Activated T-cell treated with anti-CD3 and anti-CD28 coated beads for 48 hours (primary cell): ENCODE results near the gene PSG11.
"Not testable (repeated sequence)": the region's sequence is repeated elsewhere in the genome, so short reads cannot be mapped to it uniquely, and the experiment has no call there.

Experiments
- DNase-seq: peaks from one replicate; pipeline ENCODE4 v3.0.0-alpha.2; 2020; ENCODE audit warnings: low read depth

PSG11 gene

DNA sequence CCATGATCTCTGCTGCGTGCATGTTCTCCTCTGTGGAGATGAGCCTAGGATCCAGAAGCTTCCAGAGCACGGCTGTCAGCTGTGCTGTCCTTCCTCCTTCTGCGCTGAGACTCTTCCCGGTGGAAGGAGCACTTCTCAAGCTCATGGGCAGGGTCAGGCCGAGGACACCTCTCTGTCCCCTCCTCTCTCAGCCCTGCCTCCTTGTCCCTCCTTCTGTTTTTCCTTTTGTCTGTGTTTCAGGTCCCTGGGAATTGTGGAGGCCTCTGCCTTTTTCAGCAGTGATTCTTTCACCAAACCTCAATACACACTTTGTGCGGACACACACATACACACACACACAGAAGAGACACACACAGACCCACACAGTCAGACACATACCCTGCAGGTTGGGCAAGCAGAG lies at the start of gene PSG11:
PSG11 (minus strand) TSS at position 101 of the 400 bp plus-strand sequence; CDS start at position 4, 97 bp downstream.
- DNase-seq, result not testable (repeated sequence)

- not testable (repeated sequence) for DNase-seq
Measured at GRCh38 chr19:43062418-43062817, 36.1 kb upstream of the PSG11 start.

- not testable (repeated sequence) for DNase-seq
Measured at GRCh38 chr19:43061326-43061725, 35.1 kb upstream of the PSG11 start.

DNA sequence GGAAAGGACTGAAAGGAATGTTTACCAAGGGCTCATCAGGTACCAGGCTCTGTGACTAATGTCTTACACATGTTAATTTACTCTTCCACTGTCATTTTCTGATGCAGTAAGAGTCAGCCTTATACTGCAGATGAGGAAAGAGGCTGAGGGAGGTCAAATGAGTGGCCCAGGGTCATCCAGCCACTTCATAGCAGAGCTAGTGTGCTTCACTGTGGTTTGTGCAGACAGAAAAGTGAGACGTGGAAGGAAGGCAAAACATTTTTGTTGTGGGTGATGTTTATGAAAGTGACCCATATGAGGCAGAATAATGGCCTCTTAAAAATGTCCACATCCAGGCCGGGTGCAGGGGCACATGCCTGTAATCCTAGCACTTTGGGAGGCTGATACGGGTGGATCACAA lies 34.0 kb upstream of the PSG11 start:
- not testable (repeated sequence) for DNase-seq

GRCh38 chr19:43059482-43059881 lies 33.2 kb upstream of the PSG11 start:
- not testable (repeated sequence) for DNase-seq

DNA sequence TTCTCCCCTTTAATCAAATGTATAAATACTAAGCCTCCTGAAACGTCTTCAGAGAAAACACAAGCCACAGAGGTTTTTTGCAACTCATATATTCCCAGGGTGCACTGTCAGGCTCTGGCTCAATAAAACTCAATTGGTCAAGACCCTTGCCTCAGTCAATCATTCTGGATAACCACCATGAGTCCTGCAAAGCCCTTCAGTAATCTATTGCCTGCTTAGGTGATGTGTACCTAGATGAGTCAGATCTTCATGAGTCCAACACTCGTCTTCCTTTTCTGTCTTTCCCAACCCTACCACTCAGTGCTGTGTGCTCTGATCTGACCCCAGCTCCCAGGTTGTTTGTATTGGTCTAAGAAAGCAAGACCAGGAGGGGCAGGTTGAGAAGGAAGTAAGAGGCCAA lies 32.2 kb upstream of the PSG11 start:
- not testable (repeated sequence) for DNase-seq

GRCh38 chr19:43047966-43048365 lies 21.7 kb upstream of the PSG11 start:
- DNase-seq, result not testable (repeated sequence)

- not testable (repeated sequence) for DNase-seq
Measured at GRCh38 chr19:43046578-43046977, 20.3 kb upstream of the PSG11 start.

GRCh38 chr19:43043492-43044180 lies 17.4 kb upstream of the PSG11 start:
- not testable (repeated sequence) for DNase-seq

DNA sequence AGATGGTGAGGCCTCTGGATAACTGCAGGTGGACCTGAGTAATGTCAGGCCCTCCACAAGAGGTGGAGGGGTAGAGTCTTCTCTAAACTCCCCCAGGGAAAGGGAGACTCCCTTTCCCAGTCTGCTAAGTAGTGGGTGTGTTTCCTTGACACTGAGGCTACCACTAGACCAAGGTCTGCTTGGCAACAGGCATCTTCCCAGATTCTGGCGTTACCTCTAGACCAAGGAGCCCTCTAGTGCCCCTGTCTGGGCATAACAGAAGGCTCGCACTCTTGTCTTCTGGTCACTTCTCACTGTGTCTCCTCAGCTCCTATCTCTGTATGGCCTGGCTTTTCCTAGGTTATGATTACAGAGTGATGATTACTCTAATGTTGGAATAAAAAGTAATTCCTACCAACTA lies 5.4 kb upstream of the PSG11 start:
- not testable (repeated sequence) for DNase-seq

- no peak for DNase-seq
Measured at GRCh38 chr19:43028866-43029265, 2.6 kb upstream of the PSG11 start.

- not testable (repeated sequence) for DNase-seq
Measured at GRCh38 chr19:43027985-43028384, 1.7 kb upstream of the PSG11 start.

DNA sequence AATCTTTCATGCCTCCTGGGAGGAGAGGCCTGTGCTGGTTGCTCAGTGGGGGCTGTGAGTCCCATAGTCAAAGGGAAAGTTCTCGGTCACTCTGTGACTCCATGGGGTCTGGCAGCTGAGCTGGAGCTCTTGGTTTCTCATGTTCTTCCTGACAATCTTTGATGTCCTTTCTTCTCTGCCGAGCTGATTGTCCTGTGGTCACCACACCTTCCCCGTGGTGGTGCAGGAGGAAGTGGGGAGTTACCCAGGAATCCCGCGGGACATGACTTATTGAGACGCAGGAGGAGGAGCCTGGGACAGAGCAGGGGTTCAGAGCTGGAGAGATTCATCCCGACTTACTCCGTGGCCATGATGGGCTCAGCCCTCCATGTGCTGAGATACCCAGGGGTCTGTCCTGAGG lies 792 bp upstream of the PSG11 start:
- DNase-seq, result not testable (repeated sequence)

- not testable (repeated sequence) for DNase-seq
Measured at GRCh38 chr19:43022098-43022497, 4.2 kb downstream of the PSG11 start.

- not testable (repeated sequence) for DNase-seq
Measured at GRCh38 chr19:43021629-43022028, 4.6 kb downstream of the PSG11 start.

DNA sequence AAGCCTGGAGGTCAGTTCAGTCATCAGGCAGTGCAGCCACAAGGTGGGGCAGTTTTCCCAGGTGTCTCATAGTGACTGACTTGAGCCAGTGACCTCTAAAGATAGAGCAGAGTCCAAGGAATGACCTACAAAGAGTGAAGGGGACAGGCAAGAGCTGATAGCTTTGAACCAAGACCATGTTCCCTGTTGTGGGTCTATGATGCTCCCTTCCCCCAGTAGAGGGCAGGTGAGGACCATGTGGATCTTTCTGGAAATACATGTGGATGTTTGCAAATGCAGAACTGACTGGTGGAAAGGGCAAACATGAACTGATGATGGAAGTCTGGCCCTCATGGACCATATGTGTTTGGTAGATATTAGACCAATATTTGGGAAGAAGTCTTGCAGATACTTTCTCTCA lies 6.7 kb downstream of the PSG11 start:
- not testable (repeated sequence) for DNase-seq

DNA sequence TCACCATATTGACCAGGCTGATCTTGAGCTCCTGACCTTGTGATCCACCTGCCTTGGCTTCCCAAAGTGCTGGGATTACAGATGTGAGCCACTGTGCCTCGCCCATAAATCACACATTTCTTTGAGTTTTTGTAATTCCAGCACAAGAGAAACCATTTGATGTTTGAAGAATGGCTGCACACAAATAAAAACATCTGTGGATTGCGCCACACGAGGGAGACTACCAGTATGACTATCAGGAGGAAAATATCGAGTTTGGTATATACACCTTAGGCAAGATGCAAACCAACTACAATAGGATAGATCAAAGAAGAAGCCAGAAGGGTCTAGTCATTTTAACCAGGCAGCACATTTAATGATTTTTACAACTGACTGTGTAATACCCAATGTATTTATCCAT lies 20.4 kb downstream of the PSG11 start:
- not testable (repeated sequence) for DNase-seq

DNA sequence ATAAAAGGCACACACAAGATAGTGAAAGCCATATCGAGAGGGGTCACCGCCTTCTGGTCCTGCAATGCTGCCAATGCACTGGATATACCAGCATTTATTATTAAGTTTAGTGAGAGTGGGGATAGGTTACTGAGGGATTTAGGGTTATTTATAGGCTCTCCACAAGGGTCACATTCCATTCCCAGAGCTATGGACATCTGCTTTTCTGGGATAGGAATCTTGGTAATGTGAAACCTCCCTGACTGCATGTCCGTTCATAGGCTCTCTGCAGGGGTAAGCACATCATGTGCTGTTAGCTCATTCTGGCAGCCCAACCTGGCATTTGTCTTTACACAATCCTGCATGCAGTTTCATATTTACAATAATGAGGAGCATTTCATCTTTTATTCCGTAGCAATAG lies 21.4 kb downstream of the PSG11 start:
- DNase-seq, result not testable (repeated sequence)

DNA sequence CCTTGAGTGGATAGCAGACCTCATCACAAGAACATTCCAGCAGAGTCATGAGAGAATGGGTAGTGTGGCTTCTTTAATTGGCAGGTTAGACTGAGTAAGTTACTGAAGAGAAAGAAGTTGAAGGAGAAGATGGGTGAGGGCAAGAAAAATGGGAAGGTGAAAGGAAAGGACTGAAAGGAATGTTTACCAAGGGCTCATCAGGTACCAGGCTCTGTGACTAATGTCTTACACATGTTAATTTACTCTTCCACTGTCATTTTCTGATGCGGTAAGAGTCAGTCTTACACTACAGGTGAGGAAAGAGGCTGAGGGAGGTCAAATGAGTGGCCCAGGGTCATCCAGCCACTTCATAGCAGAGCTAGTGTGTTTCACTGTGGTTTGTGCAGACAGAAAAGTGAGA lies 22.6 kb downstream of the PSG11 start:
- not testable (repeated sequence) for DNase-seq

- not testable (repeated sequence) for DNase-seq
Measured at GRCh38 chr19:43002948-43003347, 23.3 kb downstream of the PSG11 start.

GRCh38 chr19:42996161-42996560 lies 30.1 kb downstream of the PSG11 start:
- not testable (repeated sequence) for DNase-seq

DNA sequence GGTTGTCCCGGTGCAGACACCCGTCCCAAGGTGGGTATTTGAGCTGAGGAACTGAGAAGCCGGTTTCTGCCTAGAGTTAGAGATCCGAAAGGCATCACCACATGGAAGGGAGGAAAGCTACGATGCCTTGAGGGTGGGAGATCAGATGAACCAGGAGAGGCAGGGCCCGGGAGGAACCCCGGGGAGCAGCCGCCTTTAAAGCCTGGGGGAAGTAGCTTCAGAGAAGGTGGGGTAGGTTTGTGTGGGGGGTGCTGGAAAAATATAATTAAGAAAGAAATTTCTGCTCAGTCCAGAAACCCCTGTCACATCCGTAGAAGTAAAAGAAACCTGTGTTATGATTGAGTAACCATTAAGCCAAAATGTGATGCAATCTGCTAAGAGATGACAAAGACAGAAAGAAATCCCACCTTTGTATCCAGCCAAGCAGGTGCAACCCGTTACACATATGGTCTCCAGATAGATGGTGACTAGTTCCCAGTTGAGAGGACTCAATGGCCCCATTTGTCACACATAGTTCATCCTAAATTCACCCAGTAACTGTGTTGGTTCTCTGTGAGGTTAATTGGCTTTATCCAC lies 34.2 kb downstream of the PSG11 start:
- not testable (repeated sequence) for DNase-seq

DNA sequence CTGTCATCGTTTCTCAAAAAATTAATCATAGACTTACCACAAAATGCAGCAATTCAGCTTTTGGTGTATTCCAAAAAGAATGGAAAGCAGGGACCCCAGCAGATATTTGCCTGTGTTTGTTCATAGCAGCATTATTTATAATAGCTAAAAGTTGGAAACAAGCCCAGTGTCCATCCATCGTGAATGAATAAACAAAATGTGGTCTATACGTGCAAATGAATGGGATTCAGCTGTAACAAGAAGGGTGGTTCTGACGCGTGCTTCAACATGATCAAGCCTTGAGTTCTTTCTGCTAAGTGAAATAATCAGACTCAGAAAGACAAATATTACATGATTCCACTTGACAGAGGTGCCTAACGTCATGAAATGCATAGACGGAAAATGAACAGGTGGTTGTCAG lies 36.4 kb downstream of the PSG11 start:
- no peak for DNase-seq

DNA sequence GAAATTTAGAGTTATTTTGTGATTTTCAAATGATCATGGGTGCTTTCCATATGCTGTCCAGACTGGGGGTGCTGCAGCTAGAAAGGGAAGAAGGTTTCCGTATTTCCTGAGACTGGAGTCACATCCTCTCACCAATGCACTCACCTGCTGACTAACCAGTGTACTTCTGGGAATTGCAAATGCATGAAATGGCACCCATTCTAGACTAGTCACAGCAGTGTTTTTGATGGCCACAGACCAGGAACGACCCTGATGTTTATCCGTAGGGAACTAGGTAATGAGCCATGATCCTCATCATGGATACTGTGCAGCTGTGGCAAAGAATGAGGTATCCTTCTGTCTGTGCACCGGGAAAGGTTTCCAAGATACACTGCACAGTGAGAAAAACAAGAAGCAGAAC lies 37.1 kb downstream of the PSG11 start:
- not testable (repeated sequence) for DNase-seq
